SHP77 treated with DMSO at 0.1 percent for 48 hours (cell line): ENCODE data around the gene KIAA2012.
"Not testable (repeated sequence)": the region's sequence is repeated elsewhere in the genome, so short reads cannot be mapped to it uniquely, and the experiment has no call there.

Experiments used
- DNase-seq: peaks from one replicate; lab custom pipeline; 2025; lab: John Stamatoyannopoulos, UW

The KIAA2012 gene

DNA sequence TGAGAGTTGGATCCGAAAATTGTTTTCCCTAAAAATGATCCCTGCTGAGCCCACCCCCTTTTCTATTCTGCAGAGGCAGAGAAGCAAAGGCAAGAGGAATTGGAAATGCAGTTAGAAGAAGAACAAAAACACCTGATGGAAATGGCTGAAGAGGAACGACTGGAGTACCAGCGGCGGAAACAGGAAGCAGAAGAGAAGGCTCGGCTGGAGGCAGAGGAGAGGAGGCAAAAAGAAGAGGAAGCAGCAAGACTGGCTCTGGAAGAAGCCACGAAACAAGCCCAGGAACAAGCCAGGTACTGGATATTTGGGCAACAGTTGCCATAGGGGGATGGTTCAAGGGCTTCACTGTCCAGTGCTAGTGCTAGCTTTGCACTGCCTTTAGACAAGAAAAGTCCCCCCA is 123.7 kb downstream of the KIAA2012 start:
- DNase-seq = no peak

- no peak for DNase-seq
Observed at GRCh38 chr2:202201220-202202160, 128.4 kb downstream of the KIAA2012 start.

- no peak for DNase-seq
Observed at GRCh38 chr2:202203348-202203747, 130.3 kb downstream of the KIAA2012 start.

GRCh38 chr2:202204855-202205254 is 131.8 kb downstream of the KIAA2012 start:
- no peak for DNase-seq

DNA sequence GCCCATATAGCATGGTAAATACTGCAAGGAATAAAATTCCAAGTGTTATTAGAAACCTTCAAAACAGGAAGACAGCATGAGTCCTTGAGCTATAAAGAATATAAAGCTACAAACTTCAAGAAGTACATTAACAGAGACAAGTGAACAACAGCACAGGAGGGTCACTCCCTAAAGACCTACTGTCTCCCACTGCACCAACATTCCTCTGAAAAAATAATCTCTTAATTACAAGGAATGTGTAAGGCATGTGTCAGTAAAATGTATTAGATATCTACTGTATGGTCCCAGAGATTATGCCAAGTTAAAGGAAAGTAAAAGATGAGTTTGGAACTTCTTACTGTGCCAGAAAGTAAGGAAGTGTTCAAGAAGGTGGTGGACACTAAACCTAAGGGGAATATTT is 135.5 kb downstream of the KIAA2012 start:
- DNase-seq = no peak

DNA sequence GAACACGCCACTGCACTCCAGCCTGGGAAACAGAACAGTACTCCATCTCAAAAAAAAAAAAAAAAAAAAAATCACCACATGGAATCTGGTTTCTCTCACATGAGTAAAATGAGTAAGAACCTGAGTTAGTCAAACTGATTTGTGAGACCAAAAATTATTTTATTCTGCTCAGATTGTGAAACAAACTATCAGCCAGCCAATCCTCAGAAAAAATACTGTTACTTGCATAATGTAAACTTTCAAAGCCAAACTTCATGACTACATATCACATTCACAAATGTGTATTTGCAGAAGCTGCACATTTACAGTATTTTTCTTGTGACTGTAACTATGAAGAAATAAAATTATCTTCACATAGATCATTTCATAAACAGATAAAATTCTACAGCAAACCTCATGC is 142.1 kb downstream of the KIAA2012 start:
- DNase-seq = no peak

DNA sequence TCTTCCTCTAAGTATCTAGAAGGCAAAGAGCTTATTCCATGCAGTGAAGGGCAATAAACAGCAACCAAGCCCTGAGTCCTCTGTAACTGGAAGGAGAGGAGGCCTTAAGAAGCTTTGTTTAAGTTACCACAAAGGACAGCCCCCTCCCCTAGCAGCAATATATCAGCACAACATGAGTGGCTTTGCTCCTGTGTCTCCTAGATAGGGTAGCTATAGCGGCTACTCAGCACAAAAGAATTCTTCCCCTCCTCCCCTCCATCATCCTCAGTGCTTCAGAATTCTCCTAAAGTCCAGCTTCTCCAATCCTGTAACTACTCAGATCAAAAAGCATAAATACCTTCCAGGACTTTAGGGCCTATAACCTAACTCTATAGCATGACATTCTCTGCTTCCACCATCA is 148.8 kb downstream of the KIAA2012 start:
- DNase-seq = no peak

DNA sequence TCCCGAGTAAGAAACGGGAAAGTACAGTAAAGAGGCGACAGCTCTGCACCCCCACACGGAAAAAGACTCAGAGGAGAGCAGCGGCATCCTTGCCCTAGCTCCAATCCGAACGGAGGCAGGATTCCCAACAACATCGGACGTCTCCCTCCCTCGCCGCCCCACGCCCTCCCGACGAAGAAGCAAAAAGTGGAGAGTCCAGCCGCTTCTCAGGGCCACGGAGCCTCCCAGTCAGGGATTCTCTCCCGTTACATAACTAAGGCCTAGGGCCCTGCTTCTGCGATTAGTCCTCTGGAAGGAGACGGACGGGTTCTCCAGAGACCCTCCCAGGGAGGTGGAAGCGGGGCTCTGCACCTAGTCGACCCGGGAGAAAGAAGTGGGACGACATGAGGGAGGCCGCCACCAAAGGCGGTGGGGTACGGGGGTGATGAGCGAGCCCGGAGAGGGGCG is 164.8 kb downstream of the KIAA2012 start:
- no peak for DNase-seq

- DNase-seq = peak; percentile 79
Observed at GRCh38 chr2:202238234-202239197, 165.5 kb downstream of the KIAA2012 start, which contains the start of gene SUMO1. TSS of gene SUMO1 (minus strand) at chr2:202238597. CDS start at chr2:202238451, 146 bp downstream.

DNA sequence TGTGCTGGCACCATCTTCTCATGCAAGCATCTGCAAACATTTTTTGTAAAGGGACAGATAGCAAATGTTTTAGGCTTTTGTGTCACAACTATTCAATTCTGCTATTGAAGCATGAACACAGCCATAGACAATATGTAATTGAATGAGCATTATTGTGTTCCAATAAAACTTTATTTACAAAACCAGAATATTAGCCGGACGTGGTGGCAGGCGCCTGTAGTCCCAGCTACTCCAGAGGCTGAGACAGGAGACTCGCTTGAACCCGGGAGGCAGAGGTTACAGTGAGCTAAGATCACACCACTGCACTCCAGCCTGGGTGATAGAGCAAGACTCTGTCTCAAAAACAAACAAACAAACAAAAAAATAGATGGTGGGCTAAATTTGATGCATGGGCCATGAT is 174.7 kb downstream of the KIAA2012 start:
- DNase-seq = not testable (repeated sequence)

DNA sequence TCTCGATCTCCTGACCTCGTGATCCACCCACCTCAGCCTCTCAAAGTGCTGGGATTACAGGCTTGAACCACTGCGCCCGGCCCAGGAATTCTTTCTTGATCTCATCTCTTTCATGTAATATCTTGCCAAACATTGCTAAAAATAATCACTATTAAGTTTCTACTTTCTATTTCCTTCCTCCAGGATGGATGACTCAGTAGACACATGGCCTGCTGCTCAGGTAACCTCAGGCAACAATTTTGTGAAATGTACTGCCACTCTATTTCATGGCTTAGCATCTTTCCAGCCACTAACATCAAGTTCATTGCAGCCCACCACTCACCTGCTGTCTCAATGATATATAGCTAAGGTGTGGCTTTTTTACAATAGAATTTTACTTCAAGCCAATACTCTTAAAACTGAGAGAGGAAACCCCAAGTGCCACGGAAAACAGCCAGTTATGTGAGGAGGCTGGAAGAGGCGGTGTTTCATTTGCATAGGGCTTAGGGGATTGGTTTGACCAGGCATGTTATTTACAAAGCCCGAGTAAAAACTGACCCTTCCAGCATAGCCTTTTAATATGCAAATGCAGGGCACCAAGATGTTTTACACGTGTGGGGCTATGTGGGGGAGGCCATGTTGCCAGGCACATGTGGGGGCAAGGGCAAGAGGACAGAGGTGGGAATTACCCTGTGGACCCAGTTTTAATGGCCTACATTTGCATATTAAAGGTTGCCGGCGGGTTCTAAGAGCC is 176.6 kb downstream of the KIAA2012 start:
- DNase-seq = no peak

- DNase-seq = no peak
Observed at GRCh38 chr2:202251494-202251893, 178.4 kb downstream of the KIAA2012 start.
